NCI-H2227 (cell line): ENCODE measurements around the gene CPHXL.

ENCODE experiments used
- DNase-seq: peaks from one replicate; lab custom pipeline; 2025; ENCODE audit not compliant: unreplicated experiment; lab: John Stamatoyannopoulos, UW

CPHXL gene

DNA sequence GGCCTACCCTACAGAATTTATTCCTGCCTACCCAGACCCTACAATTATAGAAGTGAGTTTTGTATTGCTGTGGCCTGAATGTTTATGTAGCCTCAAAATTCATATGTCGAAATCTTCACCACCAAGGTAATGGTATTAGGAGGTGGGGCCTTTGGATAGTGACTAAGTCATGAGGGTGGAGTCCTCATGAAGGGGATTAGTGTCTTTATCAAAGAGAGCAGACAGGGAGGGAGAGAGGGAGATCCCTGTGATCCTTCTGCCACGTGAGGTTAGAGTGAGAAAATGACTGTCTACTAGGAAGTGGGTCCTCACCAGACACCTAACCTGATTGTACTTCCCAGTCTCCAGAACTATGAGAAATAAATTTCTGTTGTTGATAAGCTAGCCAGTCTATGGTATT lies 24.0 kb downstream of the CPHXL start:
- DNase-seq = no peak

- no peak for DNase-seq
These were observed 24.9 kb downstream of the CPHXL start, which contains the start of gene DUXB for GRCh38 chr16:75701361-75701760. Gene DUXB (minus strand): TSS chr16:75701461. CDS start chr16:75701418, 43 bp downstream.

DNA sequence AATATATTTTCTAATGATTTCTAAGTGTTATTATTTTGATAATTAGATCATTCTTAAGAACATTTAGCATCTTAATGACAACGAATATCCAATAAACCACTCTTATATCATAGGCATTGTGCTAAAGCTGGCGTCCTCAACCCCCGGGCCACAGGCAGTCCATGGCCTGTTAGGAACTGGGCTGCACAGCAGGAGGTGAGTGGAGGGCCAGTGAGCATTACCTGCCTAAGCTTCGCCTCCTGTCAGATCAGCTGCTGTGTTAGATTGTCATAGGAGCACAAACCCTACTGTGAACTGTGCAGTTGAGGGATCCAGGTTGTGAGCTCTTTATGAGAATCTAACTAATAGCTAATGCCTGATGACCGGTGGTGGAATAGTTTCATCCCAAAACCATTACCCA lies 28.7 kb downstream of the CPHXL start:
- no peak for DNase-seq

DNA sequence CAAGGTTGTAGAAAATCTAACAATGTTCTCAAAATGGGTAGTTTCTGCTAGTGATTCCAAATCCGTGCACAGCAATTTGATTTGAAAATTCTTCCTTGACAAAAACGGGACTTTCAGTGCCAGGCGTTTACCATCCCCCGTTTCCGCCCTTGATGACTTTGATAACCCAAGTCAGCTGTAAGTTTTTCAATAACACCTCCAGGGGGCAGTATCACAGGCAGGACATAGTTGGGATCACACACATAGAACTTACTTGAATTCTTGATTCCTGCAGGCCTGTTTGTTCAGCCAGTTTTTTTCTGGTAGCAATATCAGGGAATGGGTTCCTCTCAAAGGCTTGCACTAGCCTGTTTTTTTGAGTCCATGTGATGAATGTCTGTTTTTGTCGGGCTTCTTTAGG lies 30.6 kb downstream of the CPHXL start:
- DNase-seq = no peak

DNA sequence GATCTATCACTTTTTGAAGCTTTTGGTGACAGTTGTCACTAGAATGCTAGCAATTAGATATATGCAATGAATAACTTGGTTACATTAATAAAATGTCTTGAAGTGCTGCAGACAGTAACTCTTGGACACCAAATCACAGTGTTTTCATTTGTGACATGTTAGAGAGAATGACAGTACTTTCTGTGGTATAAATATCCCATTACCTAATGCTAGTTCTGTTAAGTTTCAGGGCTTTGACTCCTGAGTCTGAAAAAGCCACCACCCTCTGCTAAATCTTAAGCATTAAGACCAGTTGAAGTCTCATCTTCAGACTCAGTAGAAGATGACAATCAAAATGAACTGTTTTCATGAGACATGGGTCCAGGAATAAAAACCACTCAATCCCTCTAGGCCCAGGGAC lies 38.9 kb downstream of the CPHXL start:
- DNase-seq = no peak

- DNase-seq = no peak
These were observed 44.0 kb downstream of the CPHXL start for GRCh38 chr16:75682308-75682707.

- no peak for DNase-seq
These were observed 46.9 kb downstream of the CPHXL start for GRCh38 chr16:75679366-75679765.

GRCh38 chr16:75676909-75677308 lies 49.4 kb downstream of the CPHXL start, which contains the start of gene CPHXL2:
Gene CPHXL2 (minus strand): TSS chr16:75677009. CDS start chr16:75676999, 10 bp downstream.
- DNase-seq = no peak

- DNase-seq = no peak
These were observed 58.8 kb downstream of the CPHXL start for GRCh38 chr16:75667503-75667902.
